Mucosa of gallbladder (tissue), 1 donor: ENCODE data around the gene SURF4. TPM values are rescaled to one million over a fixed set of nuclear protein-coding genes. Genes with fewer than 3 reads are reported as not detected.

Experiments used
- total RNA-seq: library from RNA; stranded (reverse); gene quantifications from one replicate; pipeline ENCODE4 v1.2.1, GENCODE V29; 2021
- donor health status: DM: no; HTN: no; CAD: no.

Gene SURF4
- total RNA-seq, 1 donor from 2014 or later, result 212 TPM

Other genes with a start within 250 kb of the SURF4 start
- gene GBGT1, start 212.1 kb downstream of the SURF4 start, total RNA-seq, result 26.5 TPM
- gene OBP2B, start 166.8 kb downstream of the SURF4 start, total RNA-seq, result not detected
- 16.3 TPM for gene ABO, start 100.9 kb downstream of the SURF4 start, total RNA-seq
- gene SURF6, start 39.9 kb downstream of the SURF4 start, total RNA-seq, result 25.2 TPM
- 28.7 TPM for gene MED22, start 27.9 kb downstream of the SURF4 start, total RNA-seq
- 1,477 TPM for gene RPL7A, start 27.8 kb downstream of the SURF4 start, total RNA-seq
- 53.5 TPM for gene SURF1, start 19.6 kb downstream of the SURF4 start, total RNA-seq
- gene SURF2, start 19.5 kb downstream of the SURF4 start, total RNA-seq, result 19.5 TPM
- gene STKLD1, start 306 bp upstream of the SURF4 start, total RNA-seq, result 1.1 TPM
- 27.5 TPM for gene REXO4, start 42.0 kb upstream of the SURF4 start, total RNA-seq
- 7.1 TPM for gene ADAMTS13, start 46.3 kb upstream of the SURF4 start, total RNA-seq
- 79.3 TPM for gene CACFD1, start 83.9 kb upstream of the SURF4 start, total RNA-seq
- 18.4 TPM for gene SLC2A6, start 103.0 kb upstream of the SURF4 start, total RNA-seq
- not detected for gene MYMK, start 148.9 kb upstream of the SURF4 start, total RNA-seq
- gene ADAMTSL2, start 158.6 kb upstream of the SURF4 start, total RNA-seq, result 14.0 TPM
- gene FAM163B, start 233.3 kb upstream of the SURF4 start, total RNA-seq, result 0.81 TPM